Liver (tissue), 3 donors: ENCODE results near the gene IL9.

Experiments
- ATF3 ChIP-seq: IDR thresholded peaks from 2 replicates; pipeline ENCODE4 v1.6.1; 2016; ENCODE audit warnings: antibody characterized with exemption
- CTCF ChIP-seq: fragments of 150-350 bp; IDR thresholded peaks from 2 replicates; pipeline ENCODE4 v1.5.1; 2017; ENCODE audit warnings: improper control_type of control experiment, low read depth, low read length; ENCODE audit not compliant: missing input control
- EGR1 ChIP-seq, 2 donors: IDR thresholded peaks; 2 replicates each; pipeline ENCODE4 v1.6.1; 2016 to 2018; ENCODE audit warnings: antibody characterized with exemption in 2 of 2, low read depth in 2 of 2
- FOXA1 ChIP-seq: IDR thresholded peaks from 2 replicates; pipeline ENCODE4 v1.6.1; 2016; ENCODE audit warnings: antibody characterized with exemption
- GABPA ChIP-seq, 2 donors: IDR thresholded peaks in 1 of 2; conservative IDR thresholded peaks in 1 of 2; 2 replicates each; pipeline ENCODE4 v1.6.1; 2016; ENCODE audit warnings: antibody characterized with exemption in 2 of 2, mild to moderate bottlenecking in 1 of 2, moderate library complexity in 1 of 2
- HNF4A ChIP-seq, 2 donors: conservative IDR thresholded peaks; 2 replicates each; pipeline ENCODE4 v1.6.1; 2016; ENCODE audit warnings: antibody characterized with exemption in 2 of 2, mild to moderate bottlenecking in 2 of 2
- JUND ChIP-seq, 2 donors: IDR thresholded peaks; 2 replicates each; pipeline ENCODE4 v1.6.1; 2016; ENCODE audit warnings: antibody characterized with exemption in 2 of 2
- MAX ChIP-seq: IDR thresholded peaks from 2 replicates; pipeline ENCODE4 v1.6.1; 2016; ENCODE audit warnings: antibody characterized with exemption
- RAD21 ChIP-seq, 2 donors: IDR thresholded peaks; 2 replicates each; pipeline ENCODE4 v1.6.1; 2016; ENCODE audit warnings: antibody characterized with exemption in 2 of 2, mild to moderate bottlenecking in 2 of 2
- REST ChIP-seq: IDR thresholded peaks from 2 replicates; pipeline ENCODE4 v1.6.1; 2016; ENCODE audit warnings: antibody characterized with exemption, mild to moderate bottlenecking
- SP1 ChIP-seq: IDR thresholded peaks from 2 replicates; pipeline ENCODE4 v1.6.1; 2018; ENCODE audit warnings: antibody characterized with exemption, mild to moderate bottlenecking
- TAF1 ChIP-seq: conservative IDR thresholded peaks from 2 replicates; pipeline ENCODE4 v1.6.1; 2016; ENCODE audit warnings: antibody characterized with exemption, mild to moderate bottlenecking
- YY1 ChIP-seq: IDR thresholded peaks from 2 replicates; pipeline ENCODE4 v1.6.1; 2016; ENCODE audit warnings: antibody characterized with exemption, mild to moderate bottlenecking
- ZBTB33 ChIP-seq: IDR thresholded peaks from 2 replicates; pipeline ENCODE4 v1.6.1; 2016; ENCODE audit warnings: antibody characterized with exemption
- donor health status: healthy.
- donor health status: healthy.

GRCh38 chr5:135944564-135944963 is 48.9 kb upstream of the IL9 start:
- TF ChIP-seq CTCF (no peak), GABPA (IDR thresholded peaks at IDR 0.05 in 1 of 2, conservative IDR thresholded peaks at IDR 0.05 in 1 of 2) (no peak), RAD21 (IDR thresholded peaks at IDR 0.05) (no peak), FOXA1 (no peak), REST (no peak), TAF1 (no peak), MAX (no peak), YY1 (no peak), SP1 (no peak), HNF4A (conservative IDR thresholded peaks at IDR 0.05) (no peak), JUND (IDR thresholded peaks at IDR 0.05) (no peak), ZBTB33 (no peak), EGR1 (IDR thresholded peaks at IDR 0.05; ENCODE audit: low read depth in 2 of 2) (no peak), ATF3 (no peak)
